ENCODE data around the gene RAX2. TPM values are rescaled to one million over a fixed set of nuclear protein-coding genes. Genes with fewer than 3 reads are reported as not detected.

Gene RAX2
- total RNA-seq, 1 donor from 2014 or later: not detected

- H3K4me3 Mint-ChIP-seq: peak overlapping the region; percentile 57
- DNase-seq (ENCODE audit: extremely low spot score, unreplicated experiment): no peak
- no peaks in the 10 kb centered on the region for H3K36me3 Mint-ChIP-seq
- peak overlapping the region; percentile 61 for H3K27ac Mint-ChIP-seq
- no peak for TF ChIP-seq CTCF (conservative IDR thresholded peaks at IDR 0.05)
- peaks cover 24% of the 10 kb centered on the region for H3K27me3 Mint-ChIP-seq
- H3K4me1 Mint-ChIP-seq (ENCODE audit: unreplicated experiment): peaks cover 3% of the 10 kb centered on the region
- no peaks in the 10 kb centered on the region for H3K9me3 Mint-ChIP-seq
These were observed 48.1 kb downstream of the RAX2 start for GRCh38 chr19:3723883-3724282.

- Mint-ChIP-seq H3K36me3 (no peaks in the 10 kb centered on the region), H3K4me1 (ENCODE audit: unreplicated experiment) (peaks cover 3% of the 10 kb centered on the region), H3K4me3 (peak overlapping the region; percentile 79), H3K27ac (peak overlapping the region; percentile 70), H3K27me3 (peaks cover 24% of the 10 kb centered on the region), H3K9me3 (no peaks in the 10 kb centered on the region)
- DNase-seq (ENCODE audit: extremely low spot score, unreplicated experiment): no peak
- no peak for TF ChIP-seq CTCF (conservative IDR thresholded peaks at IDR 0.05)
These were observed 48.9 kb downstream of the RAX2 start for GRCh38 chr19:3723110-3723488.

- Mint-ChIP-seq H3K27me3 (peaks cover 24% of the 10 kb centered on the region), H3K4me3 (peak overlapping the region; percentile 85), H3K4me1 (ENCODE audit: unreplicated experiment) (peaks cover 3% of the 10 kb centered on the region), H3K36me3 (no peaks in the 10 kb centered on the region), H3K9me3 (no peaks in the 10 kb centered on the region), H3K27ac (peak overlapping the region; percentile 78)
- DNase-seq (ENCODE audit: extremely low spot score, unreplicated experiment): no peak
- TF ChIP-seq CTCF (conservative IDR thresholded peaks at IDR 0.05): no peak
These were observed 49.5 kb downstream of the RAX2 start for GRCh38 chr19:3722443-3723109.

DNA sequence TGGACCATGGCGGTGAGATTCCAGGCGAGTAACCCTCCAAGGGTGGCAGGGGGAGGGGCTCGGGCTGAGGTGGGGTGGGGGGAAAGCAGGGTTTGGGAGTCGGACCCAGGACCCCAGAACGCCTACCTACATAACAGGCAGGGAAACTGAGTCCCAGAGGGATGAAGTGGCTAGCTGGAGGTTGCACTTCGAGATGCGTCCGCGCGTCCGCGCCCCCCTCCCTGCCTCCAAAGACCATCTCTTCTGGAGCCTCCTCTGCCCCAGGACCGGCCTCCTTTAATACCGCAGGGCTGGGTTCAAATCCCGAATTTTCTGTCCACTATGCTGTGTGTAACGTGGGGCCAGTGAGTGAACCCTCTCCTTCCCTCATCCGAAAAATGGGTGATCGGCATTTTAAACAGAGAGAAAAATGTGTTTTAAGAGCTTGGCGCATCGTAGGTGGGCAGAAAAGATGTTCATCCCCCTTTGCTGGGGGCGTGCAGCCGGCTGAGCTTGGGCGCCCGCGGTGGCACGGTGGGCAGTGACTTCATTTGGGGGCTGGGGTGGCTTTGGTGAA is 50.1 kb downstream of the RAX2 start:
- H3K4me3 Mint-ChIP-seq: peak overlapping the region; percentile 85
- H3K27ac Mint-ChIP-seq: peak overlapping the region; percentile 78

DNA sequence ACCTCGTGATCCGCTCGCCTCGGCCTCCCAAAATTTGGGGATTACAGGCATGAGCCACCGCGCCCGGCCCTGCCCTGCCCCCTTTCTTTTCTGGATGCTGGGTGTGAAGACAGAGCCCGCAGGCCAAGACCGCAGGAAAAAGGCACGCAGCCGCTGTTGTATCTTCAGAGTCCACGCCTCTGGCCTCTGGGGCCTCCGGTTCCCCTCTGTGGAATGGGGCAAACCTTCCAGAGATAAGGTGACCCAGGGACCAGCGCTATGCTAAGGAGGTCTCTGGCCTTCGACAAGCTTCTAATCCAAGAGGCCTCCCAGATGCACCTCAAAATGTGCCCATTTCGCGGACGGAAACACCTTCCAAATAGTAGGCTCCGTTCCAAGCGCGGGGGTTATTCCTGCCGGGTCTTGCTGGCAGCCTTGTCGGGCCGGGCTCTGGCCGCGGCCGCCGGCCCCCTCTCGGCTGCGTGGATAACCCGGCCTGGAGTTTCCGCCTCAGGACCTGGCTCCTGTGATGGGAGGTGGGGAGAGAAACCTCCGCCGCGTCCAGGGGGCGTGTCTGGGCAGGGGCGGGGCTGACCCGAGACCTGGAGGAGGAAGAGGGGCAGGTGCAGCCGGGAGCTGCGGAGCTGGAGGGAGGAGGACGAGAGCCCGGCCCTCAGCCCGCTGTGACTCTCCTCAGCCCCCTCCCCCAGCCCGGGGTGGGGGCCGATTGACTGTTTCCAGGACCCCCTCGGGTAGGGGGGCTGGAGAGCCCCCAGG is 50.7 kb downstream of the RAX2 start:
- DNase-seq (ENCODE audit: extremely low spot score, unreplicated experiment): peak; percentile 93
- Mint-ChIP-seq H3K4me3 (peak overlapping the region; percentile 85), H3K9me3 (no peaks in the 10 kb centered on the region), H3K27me3 (peaks cover 24% of the 10 kb centered on the region), H3K27ac (no peak overlapping the region), H3K36me3 (no peaks in the 10 kb centered on the region), H3K4me1 (ENCODE audit: unreplicated experiment) (peaks cover 3% of the 10 kb centered on the region)
- no peak for TF ChIP-seq CTCF (conservative IDR thresholded peaks at IDR 0.05)

More for the DNA sequence above, 50.1 kb downstream of the RAX2 start:
- no peaks in the 10 kb centered on the region for H3K36me3 Mint-ChIP-seq
- H3K27me3 Mint-ChIP-seq: peaks cover 24% of the 10 kb centered on the region
- H3K4me1 Mint-ChIP-seq (ENCODE audit: unreplicated experiment): peaks cover 3% of the 10 kb centered on the region
- TF ChIP-seq CTCF (conservative IDR thresholded peaks at IDR 0.05): no peak
- H3K9me3 Mint-ChIP-seq: no peaks in the 10 kb centered on the region
- DNase-seq (ENCODE audit: extremely low spot score, unreplicated experiment): no peak
